ENCODE data around the gene SYNJ2. TPM values are rescaled to one million over a fixed set of nuclear protein-coding genes. Genes with fewer than 3 reads are reported as not detected.

SYNJ2 gene
- total RNA-seq, 2 donors from 2014 or later: 28.0 to 32.0 TPM

DNA sequence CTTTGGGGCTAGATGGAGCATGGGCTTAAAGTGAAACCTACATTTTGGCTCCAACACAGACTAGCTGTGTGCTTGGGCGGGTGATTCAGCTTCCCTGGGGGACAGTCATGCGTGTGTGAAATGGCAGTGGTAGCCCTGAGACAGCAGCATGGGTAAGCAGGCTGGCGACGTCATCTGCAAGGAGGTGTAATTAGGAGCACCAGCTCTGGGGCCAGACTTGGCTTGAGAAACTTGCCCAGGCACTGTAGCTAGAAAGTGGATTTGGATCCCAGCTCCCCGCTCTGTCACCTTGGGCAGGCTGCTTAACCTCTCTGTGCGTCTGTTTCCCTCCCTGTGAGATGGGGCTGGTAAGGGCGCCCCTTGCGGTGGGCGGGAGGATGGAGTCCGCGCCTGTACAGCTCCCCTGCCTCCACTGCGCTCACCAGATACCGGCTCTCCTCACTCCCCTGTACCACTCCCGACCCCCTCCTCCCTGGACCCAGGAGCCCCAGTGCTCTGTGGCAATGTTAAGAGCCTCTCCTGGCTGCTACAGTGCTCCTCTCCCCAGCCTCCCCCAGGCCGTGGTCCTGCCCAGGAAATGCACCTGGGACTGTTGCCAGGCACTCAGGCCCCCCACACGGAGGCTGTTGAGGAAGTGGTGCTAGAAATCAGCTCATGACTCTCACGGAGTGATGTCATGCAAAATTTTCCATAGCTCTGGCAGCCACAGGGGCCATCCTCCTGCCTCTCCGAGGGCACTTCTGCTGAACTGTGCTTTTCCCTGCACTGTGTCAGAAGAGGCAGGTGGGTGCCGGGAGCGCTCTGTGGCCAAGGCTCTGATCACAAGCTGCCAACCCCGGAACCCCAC is 44.6 kb downstream of the SYNJ2 start:
- no peaks in the 10 kb centered on the region for H3K27me3 Mint-ChIP-seq
- H3K4me1 Mint-ChIP-seq: peaks cover 14% of the 10 kb centered on the region
- ATAC-seq (replicated peaks): peak; percentile 93
- H3K36me3 Mint-ChIP-seq (ENCODE audit: low read depth): peaks cover 27% of the 10 kb centered on the region
- H3K4me3 Mint-ChIP-seq: peak overlapping the region; percentile 92
- H3K27ac Mint-ChIP-seq: peak overlapping the region; percentile 99
- H3K9me3 Mint-ChIP-seq: no peaks in the 10 kb centered on the region

- ATAC-seq (replicated peaks): no peak
- Mint-ChIP-seq H3K36me3 (ENCODE audit: low read depth) (peaks cover 30% of the 10 kb centered on the region), H3K27ac (peak overlapping the region; percentile 99), H3K4me1 (peaks cover 22% of the 10 kb centered on the region), H3K27me3 (no peaks in the 10 kb centered on the region), H3K9me3 (no peaks in the 10 kb centered on the region), H3K4me3 (peak overlapping the region; percentile 92)
These were observed 45.4 kb downstream of the SYNJ2 start for GRCh38 chr6:158026901-158027589.

DNA sequence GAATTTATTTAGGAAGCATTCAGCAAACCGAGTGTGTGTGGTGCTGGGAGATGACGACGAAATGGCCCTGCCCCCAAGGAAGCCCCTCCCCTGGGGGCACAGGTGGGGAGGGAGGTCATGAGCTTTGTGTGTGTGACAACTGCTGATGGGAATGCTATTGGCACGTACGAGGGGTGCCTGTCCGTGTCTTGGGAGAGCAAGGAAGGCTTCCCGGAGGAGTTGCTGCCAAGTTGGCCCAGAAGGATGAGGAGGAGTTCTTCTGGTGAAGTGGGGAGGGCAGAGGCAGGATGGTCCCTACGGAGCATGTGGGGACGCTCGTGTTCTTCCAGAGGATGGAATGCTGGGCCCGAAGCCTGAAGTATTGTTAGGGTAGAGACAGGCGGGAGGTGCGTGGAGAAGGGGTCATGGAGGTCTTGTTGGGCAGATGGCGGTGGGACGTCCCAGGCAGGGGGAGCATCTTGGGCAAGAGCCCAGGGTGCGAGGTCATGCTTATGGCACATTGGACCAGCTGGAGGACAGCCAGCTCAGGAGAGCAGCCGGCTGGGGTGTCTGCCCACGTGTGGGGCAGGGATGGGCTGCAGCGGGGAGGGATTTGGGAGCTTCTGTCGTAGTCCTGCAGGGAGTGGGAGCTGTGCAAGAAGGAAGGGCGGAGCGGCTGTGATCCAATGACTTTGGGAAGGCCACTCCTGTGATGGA is 46.1 kb downstream of the SYNJ2 start:
- Mint-ChIP-seq H3K27me3 (no peaks in the 10 kb centered on the region), H3K4me1 (peaks cover 22% of the 10 kb centered on the region), H3K4me3 (peak overlapping the region; percentile 92)

DNA sequence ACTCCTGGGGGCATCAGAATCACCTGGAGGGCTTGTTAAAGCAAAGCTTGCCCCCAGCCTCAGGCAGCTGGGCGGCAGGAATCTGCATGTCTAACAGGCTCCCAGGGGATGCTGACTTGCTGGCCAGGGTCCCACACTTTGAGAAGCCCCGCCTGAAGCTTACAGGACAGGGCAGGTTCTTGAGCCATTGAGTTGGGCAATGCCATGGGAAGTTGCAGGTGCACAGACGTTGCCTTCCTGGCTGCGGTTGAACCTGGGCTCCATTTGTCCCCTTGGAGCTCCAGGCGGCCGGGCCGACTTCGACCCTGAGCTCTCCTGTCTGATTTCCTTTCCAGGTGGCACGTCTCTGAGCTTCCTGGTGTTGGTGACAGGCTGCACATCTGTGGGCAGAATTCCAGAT is 46.8 kb downstream of the SYNJ2 start:
- Mint-ChIP-seq H3K4me3 (no peak overlapping the region), H3K27me3 (no peaks in the 10 kb centered on the region), H3K9me3 (no peaks in the 10 kb centered on the region), H3K36me3 (ENCODE audit: low read depth) (peaks cover 32% of the 10 kb centered on the region), H3K27ac (no peak overlapping the region), H3K4me1 (peaks cover 22% of the 10 kb centered on the region)
- ATAC-seq (replicated peaks): no peak

More for the DNA sequence above, 46.1 kb downstream of the SYNJ2 start:
- peaks cover 30% of the 10 kb centered on the region for H3K36me3 Mint-ChIP-seq (ENCODE audit: low read depth)
- peak overlapping the region; percentile 99 for H3K27ac Mint-ChIP-seq
- no peaks in the 10 kb centered on the region for H3K9me3 Mint-ChIP-seq
- no peak for ATAC-seq (replicated peaks)

DNA sequence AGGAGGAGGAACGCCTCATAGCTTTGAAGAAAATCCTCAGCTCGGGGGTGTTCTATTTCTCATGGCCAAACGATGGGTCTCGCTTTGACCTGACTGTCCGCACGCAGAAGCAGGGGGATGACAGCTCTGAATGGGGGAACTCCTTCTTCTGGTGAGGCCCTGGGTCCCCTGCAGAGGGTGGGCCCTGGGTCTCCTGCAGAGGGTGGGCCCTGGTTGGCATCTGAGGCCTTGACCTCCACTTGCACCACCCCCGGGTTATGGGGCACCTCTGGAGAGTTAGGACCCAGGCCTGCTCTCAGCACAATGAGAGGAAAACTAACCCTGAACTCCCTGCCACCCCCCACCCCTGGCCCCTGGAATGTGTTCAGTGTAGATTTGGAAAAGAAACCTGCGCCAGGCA is 47.2 kb downstream of the SYNJ2 start:
- Mint-ChIP-seq H3K9me3 (no peaks in the 10 kb centered on the region), H3K36me3 (ENCODE audit: low read depth) (peaks cover 37% of the 10 kb centered on the region), H3K27ac (no peak overlapping the region), H3K4me1 (peaks cover 22% of the 10 kb centered on the region), H3K27me3 (no peaks in the 10 kb centered on the region), H3K4me3 (no peak overlapping the region)
- ATAC-seq (replicated peaks): no peak

DNA sequence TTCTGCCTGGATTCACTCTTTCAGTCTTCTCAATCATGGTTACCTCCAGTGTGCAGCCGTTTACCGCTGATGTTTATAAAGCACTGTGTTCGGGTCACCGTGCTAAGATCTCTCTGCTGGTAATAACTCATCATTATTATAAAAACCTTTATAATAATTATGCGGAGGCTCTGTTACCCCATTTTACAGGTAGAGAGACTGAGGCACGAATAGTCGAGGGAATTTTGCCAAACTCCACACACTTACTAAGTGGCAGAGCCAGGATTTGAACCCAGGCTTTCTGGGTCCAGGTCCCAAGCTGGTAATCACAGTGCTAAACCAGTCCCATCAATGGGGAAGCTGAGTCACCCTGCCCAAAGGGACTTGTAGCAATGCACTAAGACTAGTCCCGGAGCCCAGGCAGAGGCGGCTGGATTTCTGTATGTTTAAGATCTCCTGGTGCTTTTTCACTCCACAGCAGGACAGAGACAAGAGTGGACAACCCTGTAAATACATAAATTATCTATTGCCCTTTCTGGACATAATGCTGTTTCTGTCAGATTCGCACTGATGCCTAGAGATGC is 48.1 kb downstream of the SYNJ2 start:
- Mint-ChIP-seq H3K36me3 (ENCODE audit: low read depth) (peaks cover 46% of the 10 kb centered on the region), H3K27me3 (no peaks in the 10 kb centered on the region), H3K27ac (no peak overlapping the region), H3K9me3 (no peaks in the 10 kb centered on the region), H3K4me3 (no peak overlapping the region), H3K4me1 (peaks cover 22% of the 10 kb centered on the region)
- ATAC-seq (replicated peaks): no peak

DNA sequence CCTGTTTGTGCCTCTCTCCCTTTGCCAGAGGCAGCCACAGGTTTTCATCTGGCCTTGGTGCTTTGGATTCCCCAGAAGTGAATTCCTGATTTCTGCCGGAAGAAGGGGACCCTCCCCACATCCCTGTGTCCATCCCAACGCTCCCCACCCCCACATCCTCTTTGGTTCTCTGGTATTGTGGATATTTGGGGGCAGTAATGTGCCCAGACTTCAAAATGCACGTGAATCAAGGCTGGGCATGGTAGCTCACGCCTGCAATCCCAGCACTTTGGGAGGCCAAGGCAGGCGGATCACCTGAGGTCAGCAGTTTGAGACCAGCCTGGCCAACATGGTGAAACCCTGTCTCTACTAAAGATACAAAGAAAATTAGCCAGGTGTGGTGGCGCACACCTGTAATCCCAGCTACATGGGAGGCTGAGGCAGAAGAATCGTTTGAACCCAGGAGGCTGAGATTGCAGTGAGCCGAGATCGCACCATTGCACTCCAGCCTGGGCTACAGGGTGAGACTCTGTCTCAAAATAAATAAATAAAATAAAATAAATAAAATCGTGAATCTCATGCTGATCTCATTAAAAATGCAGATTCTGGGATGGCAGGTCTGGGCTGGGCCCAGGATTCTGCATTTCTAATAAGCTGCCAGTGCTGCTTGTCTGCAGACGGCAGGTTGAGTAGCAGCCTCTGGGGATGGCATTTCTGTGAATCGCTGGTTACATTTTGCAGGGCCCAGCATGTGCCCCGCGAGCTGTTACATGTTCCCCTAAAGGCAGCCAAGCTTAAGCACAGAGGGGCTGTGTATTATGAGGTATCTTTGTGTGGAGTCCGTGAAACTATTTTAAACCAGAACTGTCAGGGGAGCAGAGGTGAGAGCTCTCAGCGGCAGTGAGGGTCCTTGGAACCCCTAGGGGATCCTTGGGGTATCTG is 49.0 kb downstream of the SYNJ2 start:
- no peak for ATAC-seq (replicated peaks)
- peaks cover 22% of the 10 kb centered on the region for H3K4me1 Mint-ChIP-seq
- peak overlapping the region; percentile 27 for H3K4me3 Mint-ChIP-seq
- peaks cover 55% of the 10 kb centered on the region for H3K36me3 Mint-ChIP-seq (ENCODE audit: low read depth)
- no peaks in the 10 kb centered on the region for H3K9me3 Mint-ChIP-seq
- no peaks in the 10 kb centered on the region for H3K27me3 Mint-ChIP-seq
- peak overlapping the region; percentile 68 for H3K27ac Mint-ChIP-seq

DNA sequence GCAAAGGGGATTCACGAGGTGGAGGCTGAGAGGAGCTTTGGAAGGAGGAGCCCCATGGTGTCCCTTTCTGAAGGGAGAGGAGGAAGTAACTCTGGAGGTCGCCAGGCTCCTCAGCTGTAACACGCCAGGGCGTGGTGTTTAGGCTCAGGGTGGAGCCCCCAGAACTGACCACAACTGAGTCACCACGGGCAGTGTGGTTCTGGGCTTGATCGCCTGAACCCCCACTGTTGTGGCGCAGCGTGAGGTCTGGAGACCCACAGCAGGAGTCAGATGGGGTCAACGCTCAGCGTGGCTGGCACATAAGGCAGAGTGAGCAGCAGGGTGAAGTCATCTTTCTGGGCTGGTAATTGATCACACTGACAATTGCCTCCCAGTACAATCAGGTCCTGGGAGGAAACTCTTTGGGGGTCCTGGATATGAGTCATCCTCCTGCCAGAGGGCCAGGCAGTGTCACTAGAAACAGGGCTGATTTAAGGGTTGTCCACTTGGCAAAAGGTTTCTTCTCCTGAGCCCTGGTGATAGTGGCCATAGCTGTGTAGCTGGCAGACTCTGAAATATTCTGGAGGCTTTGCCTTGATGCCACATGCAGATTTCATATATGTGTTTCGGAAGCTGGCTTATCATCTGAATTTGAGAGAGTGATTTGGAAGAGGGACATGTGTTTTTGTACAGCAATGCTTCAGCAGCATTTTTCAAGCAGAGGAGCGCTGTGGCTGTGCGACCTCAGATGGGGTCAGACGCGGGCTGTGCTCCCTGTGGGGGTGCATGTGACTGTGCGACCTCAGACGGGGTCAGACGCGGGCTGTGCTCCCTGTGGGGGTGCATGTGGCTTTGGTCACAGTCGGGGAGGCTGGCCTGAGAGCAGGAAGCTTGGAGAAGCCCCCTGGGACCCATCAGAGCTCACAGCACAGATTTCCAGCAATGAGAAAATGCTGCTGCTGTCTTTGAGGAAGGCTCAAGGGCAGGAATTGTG is 50.0 kb downstream of the SYNJ2 start:
- Mint-ChIP-seq H3K36me3 (ENCODE audit: low read depth) (peaks cover 59% of the 10 kb centered on the region), H3K9me3 (no peaks in the 10 kb centered on the region), H3K4me1 (peaks cover 28% of the 10 kb centered on the region), H3K27ac (peak overlapping the region; percentile 68), H3K27me3 (no peaks in the 10 kb centered on the region), H3K4me3 (peak overlapping the region; percentile 27)
- ATAC-seq (replicated peaks): peak; percentile 61

- no peak overlapping the region for H3K27ac Mint-ChIP-seq
- H3K4me1 Mint-ChIP-seq: peaks cover 22% of the 10 kb centered on the region
- ATAC-seq (replicated peaks): no peak
- H3K9me3 Mint-ChIP-seq: no peaks in the 10 kb centered on the region
- no peak overlapping the region for H3K4me3 Mint-ChIP-seq
- peaks cover 58% of the 10 kb centered on the region for H3K36me3 Mint-ChIP-seq (ENCODE audit: low read depth)
- H3K27me3 Mint-ChIP-seq: no peaks in the 10 kb centered on the region
These were observed 50.7 kb downstream of the SYNJ2 start for GRCh38 chr6:158032354-158032733.

- Mint-ChIP-seq H3K27ac (no peak overlapping the region), H3K4me1 (peaks cover 14% of the 10 kb centered on the region), H3K36me3 (ENCODE audit: low read depth) (peaks cover 57% of the 10 kb centered on the region), H3K4me3 (no peak overlapping the region), H3K9me3 (no peaks in the 10 kb centered on the region), H3K27me3 (no peaks in the 10 kb centered on the region)
- no peak for ATAC-seq (replicated peaks)
These were observed 51.6 kb downstream of the SYNJ2 start for GRCh38 chr6:158033077-158033750.

GRCh38 chr6:158033751-158034702 is 52.4 kb downstream of the SYNJ2 start:
- Mint-ChIP-seq H3K4me1 (peaks cover 14% of the 10 kb centered on the region), H3K27ac (no peak overlapping the region), H3K4me3 (no peak overlapping the region), H3K36me3 (ENCODE audit: low read depth) (peaks cover 57% of the 10 kb centered on the region), H3K27me3 (no peaks in the 10 kb centered on the region), H3K9me3 (no peaks in the 10 kb centered on the region)
- no peak for ATAC-seq (replicated peaks)

Data from activated T-helper 17 cell treated with anti-CD3 and anti-CD28 coated beads, Interleukin-2, amount 50 U/mL, for 72 hours (primary cell).